HCT116 (cell line): ENCODE results near the gene CTSZ. TPM values are rescaled to one million over a fixed set of nuclear protein-coding genes. Genes with fewer than 3 reads are reported as not detected.

ENCODE experiments used
- ATAC-seq: fragments of 200-7000 bp; cut with Tn5 transposase; 2 replicates; pipeline ENCODE4 v1.9.1; 2020; ENCODE audit warnings: mild to moderate bottlenecking, moderate library complexity
- BruUV-seq: library from RNA; stranded (reverse); fragments of 400-500 nt; replicated peaks from 2 replicates; lab custom pipeline; 2021; lab: Mats Ljungman, UMichigan
- CTCF ChIA-PET: fragments of 300-600 bp; sonication (Branson Sonifier 250); formaldehyde crosslinking; loops from one replicate; lab custom pipeline; 2021; ENCODE audit warnings: antibody characterized with exemption; lab: Charles Lee
- POLR2A ChIA-PET: fragments of 300-600, 350-600 bp; sonication (Branson Sonifier 250); formaldehyde crosslinking; loops from one replicate; lab custom pipeline; 2021; ENCODE audit warnings: antibody characterized with exemption; lab: Charles Lee
- RAD21 ChIA-PET, 2 experiments: fragments of 300-600 bp; sonication (Branson Sonifier 250); formaldehyde crosslinking; loops; one replicate each; lab custom pipeline; 2023; ENCODE audit warnings: low total read pairs in 2 of 2; ENCODE audit not compliant: uncharacterized antibody in 2 of 2, unreplicated experiment in 2 of 2, low non-redundant PET in 1 of 2; lab: Charles Lee
- DNase-seq: peaks from one replicate; pipeline ENCODE4 v3.0.0-alpha.2; 2010; ENCODE audit warnings: low read depth, low spot score
- H2AFZ ChIP-seq: fragments of 200-600 bp; shearing (Covaris generic), sonication (generic); 2 replicates; pipeline ENCODE4 v1.6.1; 2017; ENCODE audit warnings: low read depth, mixed run types, mixed read lengths, antibody characterized with exemption, low read length; ENCODE audit not compliant: poor library complexity, severe bottlenecking
- H3K27ac ChIP-seq: 2 replicates; pipeline ENCODE4 v1.5.1; 2012; ENCODE audit warnings: low read depth, low read length
- H3K27me3 ChIP-seq: fragments of 200-600 bp; sonication (generic); 2 replicates; pipeline ENCODE4 v1.6.1; 2016; ENCODE audit warnings: mixed run types, low read length, mixed read lengths; ENCODE audit not compliant: insufficient read depth
- H3K36me3 ChIP-seq, 2 experiments: fragments of 200-500 bp in 1 of 2; fragments of 200-600 bp in 1 of 2; sonication (Bioruptor generic) in 1 of 2; sonication (generic) in 1 of 2; 2 replicates each; pipeline versions ENCODE4 v1.5.1 to v1.6.1; 2014 to 2016; ENCODE audit warnings: low read length in 2 of 2, inconsistent platforms in 1 of 2, mixed read lengths in 1 of 2, mixed run types in 1 of 2; ENCODE audit not compliant: insufficient read depth in 2 of 2, control insufficient read depth in 1 of 2
- H3K4me1 ChIP-seq, 2 experiments: fragments of 200-600 bp in 1 of 2; sonication (generic) in 1 of 2; 2 replicates each; pipeline versions ENCODE4 v1.5.1 to v1.6.1; 2012 to 2017; ENCODE audit warnings: low read length in 2 of 2, inconsistent platforms in 1 of 2, mild to moderate bottlenecking in 1 of 2, mixed read lengths in 1 of 2, mixed run types in 1 of 2, moderate library complexity in 1 of 2; ENCODE audit not compliant: insufficient read depth in 2 of 2, control insufficient read depth in 1 of 2
- H3K4me2 ChIP-seq: fragments of 200-600 bp; sonication (generic); 2 replicates; pipeline ENCODE4 v1.6.1; 2017; ENCODE audit warnings: mixed run types, low read length, mixed read lengths
- H3K4me3 ChIP-seq, 2 experiments: fragments of 200-600 bp in 1 of 2; sonication (generic) in 1 of 2; replicated peaks in 1 of 2; 2 replicates each; pipeline ENCODE4 v1.5.1; 2011 to 2016; ENCODE audit warnings: low read length in 2 of 2, control low read depth in 1 of 2, low read depth in 1 of 2, mild to moderate bottlenecking in 1 of 2, mixed read lengths in 1 of 2, mixed run types in 1 of 2
- H3K79me2 ChIP-seq: fragments of 200-600 bp; sonication (generic); 2 replicates; pipeline ENCODE4 v1.6.1; 2017; ENCODE audit warnings: mild to moderate bottlenecking, mixed run types, low read length, moderate library complexity, mixed read lengths; ENCODE audit not compliant: insufficient read depth
- H3K9ac ChIP-seq: fragments of 200-600 bp; sonication (generic); 2 replicates; pipeline ENCODE4 v1.6.1; 2016; ENCODE audit warnings: low read length, mixed read lengths
- H3K9me2 ChIP-seq: fragments of 200-600 bp; sonication (generic), shearing (Covaris generic); 2 replicates; pipeline ENCODE4 v1.6.1; 2017; ENCODE audit warnings: mixed run types, mild to moderate bottlenecking, moderate library complexity; ENCODE audit not compliant: insufficient read depth
- H3K9me3 ChIP-seq, 2 experiments: fragments of 200-500 bp in 1 of 2; fragments of 200-600 bp in 1 of 2; sonication (Bioruptor generic) in 1 of 2; sonication (generic) in 1 of 2; 2 replicates each; pipeline ENCODE4 v1.6.1; 2014 to 2017; ENCODE audit warnings: low read length in 2 of 2, mixed read lengths in 2 of 2, inconsistent platforms in 1 of 2, low read depth in 1 of 2, mild to moderate bottlenecking in 1 of 2, mixed run types in 1 of 2, moderate library complexity in 1 of 2; ENCODE audit not compliant: control insufficient read depth in 1 of 2, insufficient read depth in 1 of 2
- H4K20me1 ChIP-seq: fragments of 200-600 bp; sonication (generic), shearing (Covaris generic); 2 replicates; pipeline ENCODE4 v1.6.1; 2017; ENCODE audit warnings: mixed run types, mild to moderate bottlenecking, moderate library complexity; ENCODE audit not compliant: insufficient read depth
- CBX3 ChIP-seq: IDR thresholded peaks from 2 replicates; pipeline ENCODE4 v1.6.1; 2012; ENCODE audit warnings: low read depth
- CEBPB ChIP-seq: IDR thresholded peaks from 2 replicates; pipeline ENCODE4 v1.6.1; 2012; ENCODE audit warnings: low read depth
- EGR1 ChIP-seq: IDR thresholded peaks from 2 replicates; pipeline ENCODE4 v1.6.1; 2012; ENCODE audit warnings: low read depth
- ELF1 ChIP-seq: IDR thresholded peaks from 2 replicates; pipeline ENCODE4 v1.6.1; 2012; ENCODE audit warnings: low read depth, borderline replicate concordance
- EZH2 ChIP-seq: fragments of 200-600 bp; sonication (generic); IDR thresholded peaks from 2 replicates; pipeline ENCODE4 v1.6.1; 2017; ENCODE audit warnings: antibody characterized with exemption, mixed run types
- POLR2A ChIP-seq: IDR thresholded peaks from 2 replicates; pipeline ENCODE4 v1.7.0; 2011; ENCODE audit warnings: borderline replicate concordance; ENCODE audit not compliant: insufficient read depth, insufficient read length; ENCODE audit errors: extremely low read depth
- POLR2AphosphoS5 ChIP-seq: IDR thresholded peaks from 2 replicates; pipeline ENCODE4 v1.6.1; 2011; ENCODE audit warnings: mild to moderate bottlenecking, low read depth, low read length, moderate library complexity
- RAD21 ChIP-seq: IDR thresholded peaks from 2 replicates; pipeline ENCODE4 v1.6.1; 2012; ENCODE audit warnings: low read depth, mild to moderate bottlenecking
- SRF ChIP-seq: IDR thresholded peaks from 2 replicates; pipeline ENCODE4 v1.6.1; 2012; ENCODE audit warnings: low read depth
- TCF7L2 ChIP-seq: IDR thresholded peaks from 2 replicates; pipeline ENCODE4 v1.7.0; 2011; ENCODE audit warnings: borderline replicate concordance, inconsistent platforms; ENCODE audit not compliant: insufficient read depth, insufficient read length; ENCODE audit errors: extremely low read depth
- YY1 ChIP-seq: IDR thresholded peaks from 2 replicates; pipeline ENCODE4 v1.6.1; 2011; ENCODE audit warnings: low read length, low read depth, moderate library complexity, mild to moderate bottlenecking; ENCODE audit not compliant: insufficient replicate concordance; ENCODE audit errors: extremely low read depth
- ZFX ChIP-seq: fragments of 450-650 bp; IDR thresholded peaks from 2 replicates; pipeline ENCODE4 v1.6.1; 2017
- ZNF274 ChIP-seq: fragments of 200-500 bp; sonication (Bioruptor generic); IDR thresholded peaks from 2 replicates; pipeline ENCODE4 v1.6.1; 2014; ENCODE audit warnings: mild to moderate bottlenecking, low read depth, low read length, inconsistent platforms
- intact Hi-C: fragments of 100-400 bp; cut with micrococcal nuclease; formaldehyde crosslinking; loops from 2 replicates; pipeline ENCODE4 v1.10.0; 2022
- total RNA-seq: library from RNA; stranded (reverse); gene quantifications from one replicate; pipeline ENCODE4 v1.2.1, GENCODE V29; 2021; ENCODE audit not compliant: unreplicated experiment
- TF ChIP-seq, protein P1 (sequence below): IDR thresholded peaks from 2 replicates; pipeline ENCODE4 v1.6.1; 2012
- TF ChIP-seq, protein P2 (sequence below): IDR thresholded peaks from 2 replicates; pipeline ENCODE4 v1.6.1; 2011; ENCODE audit warnings: mild to moderate bottlenecking, low read length, moderate library complexity; ENCODE audit not compliant: insufficient replicate concordance; ENCODE audit errors: extremely low read depth

CTSZ gene
- total RNA-seq, 1 experiment from 2014 or later = 100 TPM

- Histone ChIP-seq H3K4me2 (peak overlapping the region; percentile 88), H4K20me1 (no peaks in the 10 kb centered on the region), H3K4me3 (peak overlapping the region; percentile 88 to 94), H2AFZ (no peak overlapping the region), H3K9me3 (no peaks in the 10 kb centered on the region), H3K27me3 (no peaks in the 10 kb centered on the region), H3K79me2 (peaks cover 54% of the 10 kb centered on the region), H3K36me3 (peaks cover 5 to 8% of the 10 kb centered on the region in 2 experiments; a peak in 3 of 4 replicates), H3K27ac (peak overlapping the region; percentile 87), H3K9me2 (no peaks in the 10 kb centered on the region), H3K9ac (peak overlapping the region; percentile 79), H3K4me1 (peaks cover 6 to 17% of the 10 kb centered on the region in 2 experiments)
- CTCF ChIA-PET = interaction anchor here (0.7 kb wide), 1 partner anchor 68 kb away, joined by 4 read pairs; no protein-coding TSS in a partner anchor
- ATAC-seq (peak; percentile 20), DNase-seq (no peak)
- POLR2A ChIA-PET = interaction anchor here (0.6 to 1.4 kb wide), 6 partner anchors 9 to 81 kb away, joined by 3 to 6 read pairs (median 4); partner anchors contain the start of genes ATP5F1E and TUBB1
- peak; percentile 41 for TF ChIP-seq ZFX
- TF ChIP-seq POLR2AphosphoS5 = no peak
- TF ChIP-seq, protein P1, sequence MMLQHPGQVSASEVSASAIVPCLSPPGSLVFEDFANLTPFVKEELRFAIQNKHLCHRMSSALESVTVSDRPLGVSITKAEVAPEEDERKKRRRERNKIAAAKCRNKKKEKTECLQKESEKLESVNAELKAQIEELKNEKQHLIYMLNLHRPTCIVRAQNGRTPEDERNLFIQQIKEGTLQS = no peak
- RAD21 ChIA-PET = no interaction called here
- BruUV-seq = TSS peak; percentile 63
- intact Hi-C loops = loop anchor here (5.0 to 10.0 kb wide), 2 partner anchors 51 to 77 kb away; partner anchors contain the start of gene ATP5F1E
Observed at GRCh38 chr20:58981628-58982364, 25.3 kb downstream of the CTSZ start.

GRCh38 chr20:58980711-58981627 is 26.1 kb downstream of the CTSZ start, which contains the start of gene NELFCD:
TSS of gene NELFCD (plus strand) at chr20:58981256. CDS start at chr20:58981310, 54 bp downstream.
- Histone ChIP-seq H3K4me3 (peak within 1 kb of the TSS; percentile 88 to 94), H3K79me2 (peaks cover 46% of the 10 kb centered on the region), H3K9me2 (no peaks in the 10 kb centered on the region), H3K9ac (peak within 1 kb of the TSS; percentile 79), H4K20me1 (no peaks in the 10 kb centered on the region), H3K4me2 (peak within 1 kb of the TSS; percentile 88), H3K27me3 (no peaks in the 10 kb centered on the region), H2AFZ (peak within 1 kb of the TSS; percentile 91), H3K36me3 (peaks cover 0 to 4% of the 10 kb centered on the region in 2 experiments; a peak in 1 of 4 replicates), H3K4me1 (peaks cover 6 to 17% of the 10 kb centered on the region in 2 experiments), H3K9me3 (no peaks in the 10 kb centered on the region), H3K27ac (peak within 1 kb of the TSS; percentile 87)
- TSS peak; percentile 76 for BruUV-seq
- peak; percentile 51 for DNase-seq
- RAD21 ChIA-PET = no interaction called here
- CTCF ChIA-PET = interaction anchor here (0.7 kb wide), 1 partner anchor 69 kb away, joined by 4 read pairs; no protein-coding TSS in a partner anchor
- intact Hi-C loops = loop anchor here (5.0 to 10.0 kb wide), 2 partner anchors 51 to 76 kb away; partner anchors contain the start of gene ATP5F1E
- peak; percentile 91 for ATAC-seq
- POLR2A ChIA-PET = interaction anchor here (0.7 to 1.0 kb wide), 4 partner anchors 10 to 80 kb away, joined by 3 to 6 read pairs (median 4); partner anchors contain the start of genes ATP5F1E and TUBB1
- TF ChIP-seq TCF7L2 (peak; percentile 98), POLR2A (peak; percentile 51), ZNF274 (no peak), SRF (no peak), ELF1 (no peak), EGR1 (no peak), CBX3 (no peak), YY1 (peak; percentile 87), RAD21 (no peak), ZFX (peak; percentile 67), EZH2 (no peak), CEBPB (no peak)
- TF ChIP-seq, protein P2, sequence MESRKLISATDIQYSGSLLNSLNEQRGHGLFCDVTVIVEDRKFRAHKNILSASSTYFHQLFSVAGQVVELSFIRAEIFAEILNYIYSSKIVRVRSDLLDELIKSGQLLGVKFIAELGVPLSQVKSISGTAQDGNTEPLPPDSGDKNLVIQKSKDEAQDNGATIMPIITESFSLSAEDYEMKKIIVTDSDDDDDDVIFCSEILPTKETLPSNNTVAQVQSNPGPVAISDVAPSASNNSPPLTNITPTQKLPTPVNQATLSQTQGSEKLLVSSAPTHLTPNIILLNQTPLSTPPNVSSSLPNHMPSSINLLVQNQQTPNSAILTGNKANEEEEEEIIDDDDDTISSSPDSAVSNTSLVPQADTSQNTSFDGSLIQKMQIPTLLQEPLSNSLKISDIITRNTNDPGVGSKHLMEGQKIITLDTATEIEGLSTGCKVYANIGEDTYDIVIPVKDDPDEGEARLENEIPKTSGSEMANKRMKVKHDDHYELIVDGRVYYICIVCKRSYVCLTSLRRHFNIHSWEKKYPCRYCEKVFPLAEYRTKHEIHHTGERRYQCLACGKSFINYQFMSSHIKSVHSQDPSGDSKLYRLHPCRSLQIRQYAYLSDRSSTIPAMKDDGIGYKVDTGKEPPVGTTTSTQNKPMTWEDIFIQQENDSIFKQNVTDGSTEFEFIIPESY = no peak
